HG03457 (cell line): ENCODE data around the gene TMEM221.

ENCODE experiments used
- ATAC-seq: cut with Tn5 transposase; IDR thresholded peaks from one replicate; pipeline ENCODE4 v1.9.1; 2021; ENCODE audit warnings: moderate number of reproducible peaks; ENCODE audit not compliant: unreplicated experiment

TMEM221 gene

GRCh38 chr19:17448131-17448967, at the start of gene TMEM221:
TMEM221 (minus strand) TSS chr19:17448668; CDS start chr19:17448462, 206 bp downstream.
- ATAC-seq, result no peak

- ATAC-seq, result no peak
Observed at GRCh38 chr19:17497149-17497798, 48.8 kb upstream of the TMEM221 start.

- no peak for ATAC-seq
Observed at GRCh38 chr19:17496337-17496997, 48.0 kb upstream of the TMEM221 start.

- ATAC-seq, result no peak
Observed at GRCh38 chr19:17495639-17496296, 47.3 kb upstream of the TMEM221 start.

- no peak for ATAC-seq
Observed at GRCh38 chr19:17491287-17491686, 42.8 kb upstream of the TMEM221 start.

- ATAC-seq, result no peak
Observed at GRCh38 chr19:17490411-17490810, 41.9 kb upstream of the TMEM221 start.

GRCh38 chr19:17489392-17490030, 41.0 kb upstream of the TMEM221 start:
- no peak for ATAC-seq

- ATAC-seq, result no peak
Observed at GRCh38 chr19:17488593-17489391, 40.3 kb upstream of the TMEM221 start.

- ATAC-seq, result no peak
Observed at GRCh38 chr19:17487284-17488121, 39.0 kb upstream of the TMEM221 start.

GRCh38 chr19:17486545-17487240, 38.2 kb upstream of the TMEM221 start:
- ATAC-seq, result no peak

- ATAC-seq, result no peak
Observed at GRCh38 chr19:17484520-17485185, 36.2 kb upstream of the TMEM221 start.

- no peak for ATAC-seq
Observed at GRCh38 chr19:17483605-17484002, 35.1 kb upstream of the TMEM221 start.

- no peak for ATAC-seq
Observed at GRCh38 chr19:17482877-17483604, 34.6 kb upstream of the TMEM221 start.

- no peak for ATAC-seq
Observed at GRCh38 chr19:17481986-17482385, 33.5 kb upstream of the TMEM221 start.

- no peak for ATAC-seq
Observed at GRCh38 chr19:17479325-17479791, 30.9 kb upstream of the TMEM221 start.

GRCh38 chr19:17475541-17476115, 27.2 kb upstream of the TMEM221 start:
- ATAC-seq, result no peak
